GM18867 (cell line): ENCODE data around the gene FAM240A.
"Not testable (repeated sequence)": the region's sequence is repeated elsewhere in the genome, so short reads cannot be mapped to it uniquely, and the experiment has no call there.

Source experiments
- ATAC-seq: cut with Tn5 transposase; IDR thresholded peaks from one replicate; pipeline ENCODE4 v1.9.1; 2021; ENCODE audit warnings: mild to moderate bottlenecking, moderate library complexity; ENCODE audit not compliant: unreplicated experiment

FAM240A gene

GRCh38 chr3:46586738-46587246, 25.5 kb upstream of the FAM240A start:
- ATAC-seq: no peak

GRCh38 chr3:46587268-46587667, 25.1 kb upstream of the FAM240A start:
- ATAC-seq: not testable (repeated sequence)

- ATAC-seq: no peak
Observed at GRCh38 chr3:46593274-46593862, 19.0 kb upstream of the FAM240A start.

- no peak for ATAC-seq
Observed at GRCh38 chr3:46593979-46594378, 18.3 kb upstream of the FAM240A start.

- no peak for ATAC-seq
Observed at GRCh38 chr3:46594723-46595122, 17.6 kb upstream of the FAM240A start.

GRCh38 chr3:46595819-46596314, 16.5 kb upstream of the FAM240A start:
- no peak for ATAC-seq

GRCh38 chr3:46599590-46599989, 12.7 kb upstream of the FAM240A start:
- ATAC-seq: no peak

- no peak for ATAC-seq
Observed at GRCh38 chr3:46603446-46604046, 8.8 kb upstream of the FAM240A start.

- no peak for ATAC-seq
Observed at GRCh38 chr3:46604127-46604526, 8.2 kb upstream of the FAM240A start.

GRCh38 chr3:46607603-46608028, 4.7 kb upstream of the FAM240A start:
- no peak for ATAC-seq

- ATAC-seq: no peak
Observed at GRCh38 chr3:46609212-46609721, 3.1 kb upstream of the FAM240A start.

- ATAC-seq: no peak
Observed at GRCh38 chr3:46609944-46610722, 2.2 kb upstream of the FAM240A start.

- ATAC-seq: no peak
Observed at GRCh38 chr3:46613313-46614005, 1.1 kb downstream of the FAM240A start.

GRCh38 chr3:46614431-46614830, 2.1 kb downstream of the FAM240A start:
- ATAC-seq: no peak

- no peak for ATAC-seq
Observed at GRCh38 chr3:46615050-46615775, 2.9 kb downstream of the FAM240A start.

- ATAC-seq: no peak
Observed at GRCh38 chr3:46615976-46616375, 3.7 kb downstream of the FAM240A start.

- no peak for ATAC-seq
Observed at GRCh38 chr3:46617941-46618340, 5.6 kb downstream of the FAM240A start.

- no peak for ATAC-seq
Observed at GRCh38 chr3:46619845-46620778, 7.8 kb downstream of the FAM240A start.

GRCh38 chr3:46624533-46624932, 12.2 kb downstream of the FAM240A start:
- ATAC-seq: no peak
